ENCODE results near the gene CA6.
A peak's percentile ranks its signal among the peaks of the same experiment; 100 is the strongest.
"Not testable (repeated sequence)": the region's sequence is repeated elsewhere in the genome, so short reads cannot be mapped to it uniquely, and the experiment has no call there.

The CA6 gene

GRCh38 chr1:9004700-9005394 is 59.2 kb downstream of the CA6 start:
- DNase-seq (ENCODE audit: low read depth in 3 of 3) = peak; percentile 60 to 68 (median 63)

- DNase-seq (ENCODE audit: low read depth in 3 of 3) = no peak
Measured at GRCh38 chr1:9005395-9005708, 59.7 kb downstream of the CA6 start.

- DNase-seq (ENCODE audit: low read depth in 3 of 3) = no peak
Measured at GRCh38 chr1:9006956-9007615, 61.4 kb downstream of the CA6 start.

- no peak for DNase-seq (ENCODE audit: low read depth in 3 of 3)
Measured at GRCh38 chr1:9008236-9008635, 62.6 kb downstream of the CA6 start.

GRCh38 chr1:9009438-9010370 is 64.0 kb downstream of the CA6 start:
- DNase-seq (ENCODE audit: low read depth in 3 of 3) = no peak

- DNase-seq (ENCODE audit: low read depth in 3 of 3) = no peak
Measured at GRCh38 chr1:9010781-9011323, 65.2 kb downstream of the CA6 start.

GRCh38 chr1:9013819-9014218 is 68.2 kb downstream of the CA6 start:
- no peak for DNase-seq (ENCODE audit: low read depth in 3 of 3)

- DNase-seq (ENCODE audit: low read depth in 3 of 3) = no peak
Measured at GRCh38 chr1:9014475-9015375, 69.1 kb downstream of the CA6 start.

- no peak for DNase-seq (ENCODE audit: low read depth in 3 of 3)
Measured at GRCh38 chr1:9016455-9016854, 70.8 kb downstream of the CA6 start.

GRCh38 chr1:9018333-9018732 is 72.7 kb downstream of the CA6 start:
- no peak for DNase-seq (ENCODE audit: low read depth in 3 of 3)

- no peak for DNase-seq (ENCODE audit: low read depth in 3 of 3)
Measured at GRCh38 chr1:9019896-9020295, 74.2 kb downstream of the CA6 start.

- DNase-seq (ENCODE audit: low read depth in 3 of 3) = no peak
Measured at GRCh38 chr1:9020305-9020704, 74.6 kb downstream of the CA6 start.

GRCh38 chr1:9022026-9022738 is 76.5 kb downstream of the CA6 start:
- not testable (repeated sequence) for DNase-seq (ENCODE audit: low read depth in 3 of 3)

- DNase-seq (ENCODE audit: low read depth in 3 of 3) = no peak
Measured at GRCh38 chr1:9022773-9023172, 77.1 kb downstream of the CA6 start.

Data from stimulated activated CD4-positive, alpha-beta T cell treated with anti-CD3 and anti-CD28 coated beads, TNF-alpha, amount 100 ng/mL, for 4 hours (primary cell).